Forelimb muscle (tissue), 1 donor: ENCODE measurements around the gene EVC2. TPM values are rescaled to one million over a fixed set of nuclear protein-coding genes. Genes with fewer than 3 reads are reported as not detected.
"Not testable (repeated sequence)": the region's sequence is repeated elsewhere in the genome, so short reads cannot be mapped to it uniquely, and the experiment has no call there.

Source experiments
- DNase-seq: peaks from one replicate; pipeline ENCODE4 v3.0.0-alpha.2; 2013; ENCODE audit warnings: low read depth
- polyA plus RNA-seq: library from polyadenylated mRNA; unstranded; fragments of 120-200 nt; gene quantifications from one replicate; pipeline ENCODE4 v1.2.1, GENCODE V29; 2013; ENCODE audit not compliant: insufficient read length

Gene EVC2
- polyA plus RNA-seq, 1 donor: 4.3 TPM

- DNase-seq: no peak
Measured at GRCh38 chr4:5742968-5743367, 34.6 kb upstream of the EVC2 start.

GRCh38 chr4:5742388-5742787, 34.0 kb upstream of the EVC2 start:
- DNase-seq: no peak

- DNase-seq: no peak
Measured at GRCh38 chr4:5738061-5738460, 29.7 kb upstream of the EVC2 start.

GRCh38 chr4:5735463-5735862, 27.1 kb upstream of the EVC2 start:
- no peak for DNase-seq

GRCh38 chr4:5734853-5735252, 26.5 kb upstream of the EVC2 start:
- DNase-seq: no peak

GRCh38 chr4:5732158-5732557, 23.8 kb upstream of the EVC2 start:
- no peak for DNase-seq

GRCh38 chr4:5730993-5731990, 22.9 kb upstream of the EVC2 start:
- no peak for DNase-seq

- DNase-seq: no peak
Measured at GRCh38 chr4:5730436-5730835, 22.1 kb upstream of the EVC2 start.

GRCh38 chr4:5728412-5728811, 20.1 kb upstream of the EVC2 start:
- DNase-seq: not testable (repeated sequence)

- DNase-seq: no peak
Measured at GRCh38 chr4:5724377-5724776, 16.0 kb upstream of the EVC2 start.

GRCh38 chr4:5722328-5722727, 14.0 kb upstream of the EVC2 start:
- no peak for DNase-seq

- no peak for DNase-seq
Measured at GRCh38 chr4:5721923-5722322, 13.6 kb upstream of the EVC2 start.

- DNase-seq: no peak
Measured at GRCh38 chr4:5720980-5721379, 12.6 kb upstream of the EVC2 start.

- no peak for DNase-seq
Measured at GRCh38 chr4:5720157-5720850, 11.9 kb upstream of the EVC2 start.

GRCh38 chr4:5719350-5720055, 11.1 kb upstream of the EVC2 start:
- no peak for DNase-seq

GRCh38 chr4:5718411-5718810, 10.1 kb upstream of the EVC2 start:
- DNase-seq: no peak

GRCh38 chr4:5717449-5718158, 9.2 kb upstream of the EVC2 start:
- DNase-seq: no peak

GRCh38 chr4:5716391-5716790, 8.0 kb upstream of the EVC2 start:
- DNase-seq: no peak

GRCh38 chr4:5715357-5715756, 7.0 kb upstream of the EVC2 start:
- DNase-seq: no peak

- DNase-seq: no peak
Measured at GRCh38 chr4:5713861-5714260, 5.5 kb upstream of the EVC2 start.

- DNase-seq: no peak
Measured at GRCh38 chr4:5712931-5713330, 4.6 kb upstream of the EVC2 start.

GRCh38 chr4:5712517-5712916, 4.2 kb upstream of the EVC2 start:
- DNase-seq: no peak
